ENCODE results near the gene NDUFB5. TPM values are rescaled to one million over a fixed set of nuclear protein-coding genes. Genes with fewer than 3 reads are reported as not detected.

The NDUFB5 gene
- polyA plus RNA-seq (2011; rRNA removed) (55.7 and 80.0 TPM in 2 replicates), polyA minus RNA-seq (2011; rRNA and poly(A)+ RNA removed) (13.5 and 25.2 TPM in 2 replicates)

DNA sequence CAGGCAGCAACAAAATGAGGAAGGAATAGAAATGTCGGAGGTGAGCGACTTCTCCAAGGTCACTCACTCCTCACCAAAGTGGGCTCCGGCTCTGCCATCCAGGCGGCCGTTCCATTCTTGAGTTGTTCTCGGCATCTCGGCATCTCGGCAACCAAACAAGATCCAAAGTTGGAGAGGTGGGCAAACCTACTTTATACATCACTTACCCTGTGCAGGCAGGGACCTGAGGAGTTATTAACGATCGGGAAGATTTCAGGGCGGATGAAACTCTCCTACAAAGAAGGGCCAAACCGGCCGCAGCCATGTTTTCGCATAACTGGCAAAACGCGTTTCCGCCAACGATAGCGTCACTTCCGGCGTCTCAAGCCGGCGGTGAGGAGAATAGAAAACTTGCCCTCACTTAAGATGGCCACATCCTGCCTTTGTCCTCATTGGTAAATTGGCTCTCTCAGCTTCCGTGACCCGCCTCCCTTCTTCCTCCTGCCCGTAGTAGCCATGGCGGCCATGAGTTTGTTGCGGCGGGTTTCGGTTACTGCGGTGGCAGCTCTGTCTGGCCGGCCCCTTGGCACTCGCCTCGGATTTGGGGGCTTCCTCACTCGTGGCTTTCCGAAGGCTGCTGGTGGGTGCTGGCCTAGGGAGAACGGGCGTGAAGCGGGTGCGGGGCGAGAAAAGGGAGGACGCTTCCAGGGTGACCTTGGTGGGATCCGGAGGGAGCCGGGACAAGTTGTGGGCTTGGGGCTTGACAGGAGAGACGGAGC lies at the start of gene NDUFB5, which contains the start of gene MRPL47:
NDUFB5 (plus strand) TSS at position 474 of the 758 bp plus-strand sequence; CDS start at position 496, 22 bp downstream.
MRPL47 (minus strand) TSS at position 318 of the 758 bp plus-strand sequence; CDS start at position 304, 14 bp downstream.
- CTCF ChIA-PET, result interaction anchor here (0.8 kb wide), 1 partner anchor 41 kb away, joined by 3 read pairs; no protein-coding TSS in a partner anchor

DNA sequence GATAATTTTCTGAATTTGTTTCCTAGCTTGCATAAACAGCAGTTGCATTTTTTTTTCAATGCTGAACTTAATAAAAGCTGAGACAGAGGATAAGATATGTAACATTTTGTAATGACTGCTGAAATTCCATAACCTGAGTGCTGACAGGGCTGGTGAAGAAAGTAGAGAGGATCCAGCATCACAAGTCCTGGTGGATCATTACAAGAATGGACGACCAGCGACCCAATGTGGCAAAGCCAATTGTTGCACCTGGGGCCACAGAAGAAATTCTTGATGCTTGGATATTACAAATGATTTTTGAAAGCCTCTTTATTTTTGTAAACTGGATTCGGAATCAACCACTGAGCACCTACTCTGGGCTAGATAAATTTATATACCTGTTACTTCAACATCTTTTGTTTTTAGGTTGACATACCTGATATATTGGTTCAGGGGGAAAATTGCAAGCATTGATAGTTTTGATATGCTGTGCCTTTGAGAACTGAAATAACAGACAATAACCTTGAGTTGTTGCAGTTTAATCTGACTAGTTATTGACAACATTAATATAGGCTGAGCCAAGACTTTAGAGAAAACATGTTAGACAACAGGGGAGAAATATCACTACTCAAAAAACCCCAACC lies 45.7 kb upstream of the NDUFB5 start:
- Histone ChIP-seq H3K27ac (ENCODE audit: low read depth, low read length) (no peak overlapping the region), H3K9me3 (ENCODE audit: control insufficient read depth, insufficient read depth, low read length) (no peaks in the 10 kb centered on the region), H3K4me3 (ENCODE audit: low read depth, low read length) (no peak overlapping the region), H3K27me3 (ENCODE audit: control insufficient read depth, insufficient read depth, low read length) (no peaks in the 10 kb centered on the region)
- ChIA-PET CTCF (interaction anchor here (0.6 to 2.0 kb wide), 15 partner anchors 10 to 238 kb away, joined by 3 to 15 read pairs (median 4); no protein-coding TSS in a partner anchor), POLR2A (no interaction called here)
- TF ChIP-seq, protein P1, sequence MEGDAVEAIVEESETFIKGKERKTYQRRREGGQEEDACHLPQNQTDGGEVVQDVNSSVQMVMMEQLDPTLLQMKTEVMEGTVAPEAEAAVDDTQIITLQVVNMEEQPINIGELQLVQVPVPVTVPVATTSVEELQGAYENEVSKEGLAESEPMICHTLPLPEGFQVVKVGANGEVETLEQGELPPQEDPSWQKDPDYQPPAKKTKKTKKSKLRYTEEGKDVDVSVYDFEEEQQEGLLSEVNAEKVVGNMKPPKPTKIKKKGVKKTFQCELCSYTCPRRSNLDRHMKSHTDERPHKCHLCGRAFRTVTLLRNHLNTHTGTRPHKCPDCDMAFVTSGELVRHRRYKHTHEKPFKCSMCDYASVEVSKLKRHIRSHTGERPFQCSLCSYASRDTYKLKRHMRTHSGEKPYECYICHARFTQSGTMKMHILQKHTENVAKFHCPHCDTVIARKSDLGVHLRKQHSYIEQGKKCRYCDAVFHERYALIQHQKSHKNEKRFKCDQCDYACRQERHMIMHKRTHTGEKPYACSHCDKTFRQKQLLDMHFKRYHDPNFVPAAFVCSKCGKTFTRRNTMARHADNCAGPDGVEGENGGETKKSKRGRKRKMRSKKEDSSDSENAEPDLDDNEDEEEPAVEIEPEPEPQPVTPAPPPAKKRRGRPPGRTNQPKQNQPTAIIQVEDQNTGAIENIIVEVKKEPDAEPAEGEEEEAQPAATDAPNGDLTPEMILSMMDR (IDR thresholded peaks at IDR 0.05; ENCODE audit: low read depth, low read length), result peak; percentile 90
- no peak for DNase-seq (ENCODE audit: low read depth, low spot score)

More for the DNA sequence above, at the start of gene NDUFB5, which contains the start of gene MRPL47:
- no peaks in the 10 kb centered on the region for H3K9me3 ChIP-seq (ENCODE audit: control insufficient read depth, insufficient read depth, low read length)
- no peaks in the 10 kb centered on the region for H3K27me3 ChIP-seq (ENCODE audit: control insufficient read depth, insufficient read depth, low read length)
- H3K27ac ChIP-seq (ENCODE audit: low read depth, low read length), result peak within 1 kb of the TSS; percentile 85
- TF ChIP-seq, protein P1 (IDR thresholded peaks at IDR 0.05; ENCODE audit: low read depth, low read length), result no peak
- peak within 1 kb of the TSS; percentile 96 for H3K4me3 ChIP-seq (ENCODE audit: low read depth, low read length)
- POLR2A ChIA-PET, result interaction anchor here (0.7 to 1.4 kb wide), 4 partner anchors 10 to 164 kb away, joined by 3 to 5 read pairs (median 4); partner anchors contain the start of gene ACTL6A
- peak; percentile 86 for DNase-seq (ENCODE audit: low read depth, low spot score)

DNA sequence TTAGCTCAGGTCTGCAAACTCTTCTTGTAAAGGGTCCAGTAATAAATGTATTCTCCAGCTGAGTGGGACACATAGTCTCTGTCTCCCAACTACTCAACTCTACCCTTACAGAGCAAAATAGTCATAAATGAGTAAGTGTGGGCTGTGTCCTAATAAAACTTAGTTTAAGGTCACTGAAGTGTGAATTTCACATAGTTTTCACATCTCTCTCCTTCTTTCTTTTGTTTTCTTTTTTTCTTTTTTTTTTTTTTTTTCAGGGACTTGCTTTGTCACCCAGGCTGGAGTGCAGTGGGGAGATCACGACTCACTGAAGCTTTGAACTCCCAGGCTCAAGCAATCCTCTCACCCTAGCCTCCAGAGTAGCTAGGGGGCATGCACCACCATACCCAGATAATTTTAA lies 43.8 kb upstream of the NDUFB5 start:
- TF ChIP-seq, protein P1 (IDR thresholded peaks at IDR 0.05; ENCODE audit: low read depth, low read length), result no peak
- ChIA-PET CTCF (interaction anchor here (0.6 to 3.0 kb wide), 6 partner anchors 9 to 545 kb away, joined by 3 to 19 read pairs (median 5); no protein-coding TSS in a partner anchor), POLR2A (interaction anchor here (0.7 kb wide), 1 partner anchor 527 kb away, joined by 5 read pairs; no protein-coding TSS in a partner anchor)
- Histone ChIP-seq H3K4me3 (ENCODE audit: low read depth, low read length) (no peak overlapping the region), H3K27me3 (ENCODE audit: control insufficient read depth, insufficient read depth, low read length) (no peaks in the 10 kb centered on the region), H3K9me3 (ENCODE audit: control insufficient read depth, insufficient read depth, low read length) (no peaks in the 10 kb centered on the region), H3K27ac (ENCODE audit: low read depth, low read length) (no peak overlapping the region)
- DNase-seq (ENCODE audit: low read depth, low spot score), result no peak

DNA sequence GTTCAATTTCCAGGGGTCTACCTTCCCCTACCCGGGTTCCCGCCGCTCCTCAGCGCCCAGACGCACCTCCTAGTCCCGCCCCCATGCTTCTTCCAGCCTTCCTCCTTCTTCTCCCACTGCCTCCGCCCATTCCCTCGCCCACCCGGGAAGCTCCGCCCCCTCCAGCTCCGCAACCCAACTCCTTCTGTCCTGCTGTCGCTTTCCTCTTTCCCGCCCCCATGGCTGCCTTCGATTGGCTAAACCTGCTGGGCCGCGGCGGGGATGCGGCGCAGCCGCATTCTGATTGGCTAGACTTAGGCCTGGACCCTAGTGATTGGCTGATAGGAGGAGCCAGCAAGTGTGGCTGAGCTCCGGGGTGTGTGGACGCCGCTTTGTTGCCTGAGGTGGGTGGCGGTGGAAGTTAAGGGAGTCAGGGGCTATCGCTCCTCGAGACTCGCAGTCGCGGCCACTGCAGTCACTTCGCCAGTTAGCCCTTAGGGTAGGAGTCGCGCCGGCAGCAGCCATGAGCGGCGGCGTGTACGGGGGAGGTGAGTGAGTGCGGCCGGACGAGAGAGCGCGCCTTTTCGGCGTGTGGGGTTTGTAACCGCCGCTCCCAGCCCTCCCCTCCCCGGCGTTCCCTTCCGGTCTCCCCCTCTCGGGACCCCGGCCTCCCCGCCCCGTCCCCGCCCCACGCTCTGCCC lies 41.9 kb upstream of the NDUFB5 start, which contains the start of gene ACTL6A:
ACTL6A (plus strand) TSS at position 336 of the 680 bp plus-strand sequence; CDS start at position 503, 167 bp downstream.
- Histone ChIP-seq H3K27me3 (ENCODE audit: control insufficient read depth, insufficient read depth, low read length) (no peaks in the 10 kb centered on the region), H3K9me3 (ENCODE audit: control insufficient read depth, insufficient read depth, low read length) (no peaks in the 10 kb centered on the region), H3K27ac (ENCODE audit: low read depth, low read length) (peak within 1 kb of the TSS; percentile 82), H3K4me3 (ENCODE audit: low read depth, low read length) (peak within 1 kb of the TSS; percentile 95)
- POLR2A ChIA-PET, result interaction anchor here (0.6 to 1.0 kb wide), 5 partner anchors 42 to 494 kb away, joined by 3 to 4 read pairs (median 4); partner anchors contain the start of genes MRPL47, NDUFB5 and PIK3CA
- CTCF ChIA-PET, result interaction anchor here (0.8 to 3.0 kb wide), 7 partner anchors 139 to 547 kb away, joined by 3 to 19 read pairs (median 4); partner anchors contain the start of gene ZNF639
- peak; percentile 98 for DNase-seq (ENCODE audit: low read depth, low spot score)
- TF ChIP-seq, protein P1 (IDR thresholded peaks at IDR 0.05; ENCODE audit: low read depth, low read length), result no peak

Data from AG04450 (cell line).